Prostate gland (tissue), 2 donors: ENCODE measurements around the gene RAG2.

Source experiments
- POLR2A ChIP-seq: fragments of 450-650 bp; IDR thresholded peaks from one replicate; pipeline ENCODE4 v1.6.1; 2016; ENCODE audit warnings: antibody characterized with exemption, mild to moderate bottlenecking
- POLR2AphosphoS5 ChIP-seq: sonication (generic); formaldehyde crosslinking; IDR thresholded peaks from one replicate; pipeline ENCODE4 v1.6.1; 2017; ENCODE audit warnings: antibody characterized with exemption
- TF ChIP-seq, protein P1 (sequence below), 4 experiments: fragments of 200-600 bp in 2 of 4; fragments of 450-650 bp in 2 of 4; sonication (generic) in 2 of 4; IDR thresholded peaks; 1 replicate in 3 of 4; 2 replicates in 1 of 4; pipeline ENCODE4 v1.5.1; 2016 to 2019; ENCODE audit warnings: antibody characterized with exemption in 4 of 4, mild to moderate bottlenecking in 2 of 4, moderate library complexity in 2 of 4

- TF ChIP-seq, protein P1, sequence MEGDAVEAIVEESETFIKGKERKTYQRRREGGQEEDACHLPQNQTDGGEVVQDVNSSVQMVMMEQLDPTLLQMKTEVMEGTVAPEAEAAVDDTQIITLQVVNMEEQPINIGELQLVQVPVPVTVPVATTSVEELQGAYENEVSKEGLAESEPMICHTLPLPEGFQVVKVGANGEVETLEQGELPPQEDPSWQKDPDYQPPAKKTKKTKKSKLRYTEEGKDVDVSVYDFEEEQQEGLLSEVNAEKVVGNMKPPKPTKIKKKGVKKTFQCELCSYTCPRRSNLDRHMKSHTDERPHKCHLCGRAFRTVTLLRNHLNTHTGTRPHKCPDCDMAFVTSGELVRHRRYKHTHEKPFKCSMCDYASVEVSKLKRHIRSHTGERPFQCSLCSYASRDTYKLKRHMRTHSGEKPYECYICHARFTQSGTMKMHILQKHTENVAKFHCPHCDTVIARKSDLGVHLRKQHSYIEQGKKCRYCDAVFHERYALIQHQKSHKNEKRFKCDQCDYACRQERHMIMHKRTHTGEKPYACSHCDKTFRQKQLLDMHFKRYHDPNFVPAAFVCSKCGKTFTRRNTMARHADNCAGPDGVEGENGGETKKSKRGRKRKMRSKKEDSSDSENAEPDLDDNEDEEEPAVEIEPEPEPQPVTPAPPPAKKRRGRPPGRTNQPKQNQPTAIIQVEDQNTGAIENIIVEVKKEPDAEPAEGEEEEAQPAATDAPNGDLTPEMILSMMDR (IDR thresholded peaks at IDR 0.05), result no peak
- TF ChIP-seq POLR2A, result no peak
- no peak for TF ChIP-seq POLR2AphosphoS5
These were observed 30.1 kb upstream of the RAG2 start for GRCh38 chr11:36628141-36628540.
